Measurements from ENCODE around the gene KRTAP5-6. TPM values are rescaled to one million over a fixed set of nuclear protein-coding genes. Genes with fewer than 3 reads are reported as not detected.
A peak's percentile ranks its signal among the peaks of the same experiment; 100 is the strongest.
"Not testable (repeated sequence)": the region's sequence is repeated elsewhere in the genome, so short reads cannot be mapped to it uniquely, and the experiment has no call there.

Gene KRTAP5-6
- polyA plus RNA-seq, 4 donors = 0.14 TPM; not detected in 3

GRCh38 chr11:1682225-1682905, 14.6 kb upstream of the KRTAP5-6 start:
- DNase-seq (ENCODE audit: low read depth in 4 of 4, low spot score in 3 of 4) = no peak

GRCh38 chr11:1683216-1683615, 13.8 kb upstream of the KRTAP5-6 start:
- not testable (repeated sequence) for DNase-seq (ENCODE audit: low read depth in 4 of 4, low spot score in 3 of 4)

DNA sequence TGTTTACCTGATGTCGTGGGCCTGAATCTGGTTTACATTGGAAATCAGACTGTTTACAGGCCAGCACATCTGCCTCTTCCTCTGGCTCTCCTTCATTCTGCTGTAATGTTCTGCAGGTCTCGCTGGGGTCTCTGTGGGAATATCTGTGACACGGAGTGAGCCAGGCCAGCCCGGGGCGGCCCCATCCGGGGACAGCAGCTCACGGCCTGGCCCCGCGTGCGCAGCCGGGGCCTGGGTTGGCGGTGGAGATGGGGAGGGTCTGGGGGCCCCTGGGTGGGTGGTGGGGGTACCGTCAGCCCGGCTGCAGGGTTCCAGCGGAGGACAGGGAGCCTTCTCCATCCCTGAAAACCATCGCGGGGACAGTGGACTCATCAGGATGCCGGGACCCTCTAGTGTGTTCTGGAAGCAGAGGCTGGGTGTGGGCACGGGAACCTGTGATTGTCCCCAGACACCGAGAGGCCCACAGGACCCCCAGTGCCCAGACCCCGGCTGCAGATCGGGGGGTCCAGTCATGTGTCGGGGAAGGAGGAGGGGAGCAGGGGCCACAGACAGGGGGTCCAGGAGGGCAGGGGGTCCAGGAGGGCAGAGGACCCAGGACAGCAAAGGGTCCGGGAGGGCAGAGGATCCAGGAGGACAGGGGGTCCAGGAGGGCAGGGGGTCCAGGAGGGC, 13.0 kb upstream of the KRTAP5-6 start:
- DNase-seq (ENCODE audit: low read depth in 4 of 4, low spot score in 3 of 4) = not testable (repeated sequence)

- DNase-seq (ENCODE audit: low read depth in 4 of 4, low spot score in 3 of 4) = not testable (repeated sequence)
Observed at GRCh38 chr11:1684886-1685874, 11.8 kb upstream of the KRTAP5-6 start.

- not testable (repeated sequence) for DNase-seq (ENCODE audit: low read depth in 4 of 4, low spot score in 3 of 4)
Observed at GRCh38 chr11:1686220-1686619, 10.8 kb upstream of the KRTAP5-6 start.

DNA sequence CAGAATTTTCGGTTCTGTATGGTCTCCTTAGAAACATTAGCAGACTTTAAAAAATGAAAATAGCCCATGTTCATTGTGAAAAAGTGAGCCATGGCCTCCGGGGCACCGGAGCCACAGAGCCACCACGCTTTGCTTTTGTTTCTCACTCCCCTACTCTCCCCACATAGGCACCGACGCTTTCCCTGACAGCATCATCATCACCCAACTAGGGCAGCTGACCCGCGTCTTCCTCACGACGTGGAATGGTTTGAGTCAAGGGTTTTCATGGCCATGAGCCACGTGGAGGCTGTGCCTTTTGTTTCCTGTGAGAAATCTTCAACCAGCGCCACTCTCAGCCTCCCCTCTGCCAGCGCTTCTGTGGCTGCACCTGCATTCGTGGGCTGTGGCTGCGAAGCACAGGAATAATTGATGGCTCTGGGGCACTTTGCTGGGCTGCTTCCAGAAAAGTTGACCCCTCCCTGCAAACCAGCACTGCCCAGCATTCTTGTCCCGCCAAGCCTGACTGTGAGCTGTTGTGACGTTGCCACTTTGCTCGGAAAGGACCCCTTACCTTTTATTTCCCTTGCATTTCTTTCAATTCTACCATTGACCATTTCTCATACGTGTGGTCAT, 8.6 kb upstream of the KRTAP5-6 start:
- not testable (repeated sequence) for DNase-seq (ENCODE audit: low read depth in 4 of 4, low spot score in 3 of 4)

DNA sequence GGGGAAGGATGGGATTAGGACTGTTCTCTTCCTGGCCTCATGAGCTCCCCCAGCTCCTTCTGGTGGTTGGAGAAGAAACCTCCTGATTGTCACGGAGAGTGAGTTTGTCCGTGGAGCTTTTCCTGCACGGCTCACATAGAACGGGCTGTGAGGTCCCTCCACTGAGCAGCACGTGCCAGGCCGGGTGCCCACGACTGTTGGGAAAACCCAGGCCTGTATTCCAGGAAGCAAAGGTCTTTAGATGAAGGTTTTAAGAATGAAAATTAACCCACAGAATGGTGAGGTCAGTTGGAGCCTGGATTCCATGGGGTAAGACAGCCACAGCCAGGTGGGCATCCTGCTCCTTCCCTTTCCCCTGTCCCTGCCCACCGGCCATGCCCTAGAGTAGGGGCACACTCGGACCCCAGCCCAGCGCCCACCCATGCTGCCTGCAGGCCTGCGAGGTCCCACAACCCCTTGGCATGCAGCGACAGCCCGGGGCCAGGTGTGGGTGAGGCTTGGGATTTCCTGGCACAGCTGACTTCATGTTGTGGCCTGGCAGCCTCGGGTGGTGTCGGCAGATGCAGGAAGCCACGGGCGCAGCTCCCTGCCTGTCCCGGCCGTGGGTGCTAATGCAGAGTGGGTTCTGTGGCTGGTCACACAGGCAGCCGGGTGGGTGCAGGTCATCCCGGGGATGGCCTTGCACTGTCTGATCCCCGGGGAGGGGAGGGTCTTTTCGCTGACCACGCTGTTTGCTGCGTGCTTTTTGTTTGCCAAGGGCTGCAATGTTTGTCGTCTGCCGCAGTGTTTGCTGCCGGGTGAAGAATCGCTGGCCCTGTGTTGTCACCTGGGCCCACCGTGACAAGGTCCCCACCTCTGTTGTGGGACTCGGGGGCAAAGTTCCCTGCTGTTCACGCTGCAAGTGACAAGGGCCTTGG, 7.5 kb upstream of the KRTAP5-6 start:
- not testable (repeated sequence) for DNase-seq (ENCODE audit: low read depth in 4 of 4, low spot score in 3 of 4)

DNA sequence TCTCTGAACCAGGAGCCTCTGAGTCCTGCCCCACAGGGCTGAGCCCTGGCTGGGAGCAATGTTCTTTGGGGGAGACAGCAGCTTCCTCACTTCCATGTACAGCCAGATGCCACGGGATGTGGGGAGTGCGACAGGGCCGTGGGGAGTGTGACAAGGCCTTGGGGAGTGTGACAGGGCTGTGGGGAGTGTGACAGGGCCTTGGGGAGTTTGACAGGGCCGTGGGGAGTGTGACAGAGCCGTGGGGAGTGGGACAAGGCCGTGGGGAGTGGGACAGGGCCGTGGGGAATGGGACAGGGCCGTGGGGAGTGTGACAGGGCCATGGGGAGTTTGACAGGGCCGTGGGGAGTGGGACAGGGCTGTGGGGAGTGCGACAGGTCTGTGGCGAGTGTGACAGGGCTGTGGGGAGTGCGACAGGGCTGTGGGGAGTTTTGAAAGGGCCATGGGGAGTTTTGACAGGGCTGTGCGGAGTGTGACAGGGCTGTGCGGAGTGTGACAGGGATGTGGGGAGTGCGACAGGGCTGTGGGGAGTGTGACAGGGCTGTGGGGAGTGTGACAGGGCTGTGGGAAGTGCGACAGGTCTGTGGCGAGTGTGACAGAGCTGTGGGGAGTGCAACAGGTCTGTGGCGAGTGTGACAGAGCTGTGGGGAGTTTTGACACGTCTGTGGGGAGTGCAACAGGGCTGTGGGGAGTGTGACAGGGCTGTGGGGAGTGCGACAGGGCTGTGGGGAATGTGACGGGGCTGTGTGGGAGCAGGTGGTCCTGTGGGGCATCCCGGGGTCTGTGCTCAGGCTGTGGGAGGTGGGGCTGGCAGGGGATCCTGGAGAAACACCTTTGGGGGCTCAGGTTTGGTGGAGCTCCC, 6.6 kb upstream of the KRTAP5-6 start:
- no peak for DNase-seq (ENCODE audit: low read depth in 4 of 4, low spot score in 3 of 4)

DNA sequence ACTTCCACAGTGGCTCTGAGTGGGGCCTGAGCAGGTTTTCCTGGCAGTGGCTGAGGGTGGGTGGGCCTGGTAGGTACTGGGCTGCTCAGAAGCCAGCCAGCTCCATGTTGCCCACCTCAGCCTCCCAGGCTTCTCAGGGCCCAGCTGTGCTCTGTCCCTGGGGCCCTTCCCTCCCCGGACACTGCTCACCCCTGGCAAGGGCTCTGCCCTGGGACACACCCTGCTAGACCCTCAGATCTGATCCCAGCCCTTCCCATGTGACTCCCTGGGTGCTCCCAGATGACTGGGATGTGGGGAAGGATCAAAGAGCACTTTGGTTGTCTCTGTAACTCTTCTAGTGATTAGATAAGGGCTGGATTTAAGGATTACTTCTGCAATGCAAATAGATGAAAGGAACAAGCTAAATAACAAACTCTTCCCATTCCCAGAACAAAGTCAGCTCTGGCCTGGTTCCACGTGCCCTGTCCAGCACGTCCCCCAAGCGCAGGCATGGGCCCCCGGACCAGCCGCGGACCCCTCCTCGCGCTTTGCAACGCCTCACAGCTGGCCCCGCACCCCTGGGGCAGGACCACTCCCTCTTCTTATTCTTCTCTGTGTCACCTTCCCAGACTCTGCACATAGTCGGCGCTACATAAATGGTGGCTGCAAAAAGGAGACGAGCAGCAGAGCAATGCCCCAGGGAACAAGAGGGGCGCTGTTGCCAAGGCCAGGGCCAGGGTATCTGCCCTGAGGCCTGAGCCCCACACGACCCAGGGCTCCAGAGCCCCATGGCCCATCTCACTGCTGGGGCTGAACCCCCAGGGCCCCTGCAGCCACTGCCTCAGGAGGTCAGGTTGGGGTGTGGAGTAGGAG, 5.7 kb upstream of the KRTAP5-6 start:
- DNase-seq (ENCODE audit: low read depth in 4 of 4, low spot score in 3 of 4) = no peak

GRCh38 chr11:1691878-1692707, 4.9 kb upstream of the KRTAP5-6 start:
- no peak for DNase-seq (ENCODE audit: low read depth in 4 of 4, low spot score in 3 of 4)

GRCh38 chr11:1692708-1693326, 4.2 kb upstream of the KRTAP5-6 start:
- DNase-seq (ENCODE audit: low read depth in 4 of 4, low spot score in 3 of 4) = no peak

- peak in 3 of 4 donors; percentile 47 to 81 (median 62) for DNase-seq (ENCODE audit: low read depth in 4 of 4, low spot score in 3 of 4)
Observed at GRCh38 chr11:1693327-1694063, 3.5 kb upstream of the KRTAP5-6 start.

DNA sequence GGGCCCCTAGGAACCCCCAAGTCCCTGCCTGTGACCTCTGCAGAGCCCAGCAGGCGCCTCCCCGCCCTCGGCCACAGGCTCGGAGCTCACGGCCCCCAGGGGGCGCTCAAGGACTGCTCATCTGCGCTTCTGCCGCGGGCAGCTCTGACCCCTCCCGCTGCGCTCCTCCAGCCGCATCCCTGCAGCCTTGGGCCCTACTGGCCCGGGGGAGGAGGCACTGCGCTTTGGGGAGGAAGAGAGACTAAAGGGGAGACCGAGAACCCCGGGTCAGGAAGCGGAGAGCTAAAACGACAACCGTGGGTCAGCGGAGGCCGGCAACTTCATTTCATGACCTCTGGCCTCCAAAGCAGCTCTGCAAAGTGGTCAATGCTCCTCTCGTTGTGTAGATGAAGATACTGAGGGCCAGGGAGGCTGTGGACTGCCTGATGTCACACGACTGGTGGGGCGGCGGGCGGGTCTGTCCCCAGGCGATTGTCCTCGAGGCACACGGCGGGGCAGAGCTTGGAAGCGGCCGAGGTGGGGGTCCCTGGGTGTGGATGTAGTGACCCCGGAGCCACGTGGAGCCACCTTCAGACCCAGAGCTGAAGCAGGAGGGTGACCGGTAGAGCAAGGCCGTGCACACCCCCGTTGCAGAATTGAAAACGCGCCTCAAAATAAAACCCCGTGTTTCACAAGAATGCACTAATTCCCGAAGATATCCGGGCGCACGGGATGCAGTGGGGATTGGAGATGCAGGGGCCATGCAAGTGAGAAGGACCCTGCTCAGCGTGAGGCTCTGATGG, 2.7 kb upstream of the KRTAP5-6 start:
- DNase-seq (ENCODE audit: low read depth in 4 of 4, low spot score in 3 of 4) = peak; percentile 69 to 86 (median 74)

- DNase-seq (ENCODE audit: low read depth in 4 of 4, low spot score in 3 of 4) = no peak
Observed at GRCh38 chr11:1694846-1695547, 2.0 kb upstream of the KRTAP5-6 start.
